GM10266 (cell line): ENCODE results near the gene PACS1.

Source experiments
- DNase-seq: peaks from one replicate; pipeline ENCODE4 v3.0.0; 2012; ENCODE audit errors: extremely low spot score
- TF ChIP-seq, protein P1 (sequence below): IDR thresholded peaks from 2 replicates; pipeline ENCODE4 v1.5.1; 2012; ENCODE audit warnings: mild to moderate bottlenecking, low read depth; ENCODE audit not compliant: control insufficient read depth, insufficient read depth; ENCODE audit errors: missing control alignments

The PACS1 gene

DNA sequence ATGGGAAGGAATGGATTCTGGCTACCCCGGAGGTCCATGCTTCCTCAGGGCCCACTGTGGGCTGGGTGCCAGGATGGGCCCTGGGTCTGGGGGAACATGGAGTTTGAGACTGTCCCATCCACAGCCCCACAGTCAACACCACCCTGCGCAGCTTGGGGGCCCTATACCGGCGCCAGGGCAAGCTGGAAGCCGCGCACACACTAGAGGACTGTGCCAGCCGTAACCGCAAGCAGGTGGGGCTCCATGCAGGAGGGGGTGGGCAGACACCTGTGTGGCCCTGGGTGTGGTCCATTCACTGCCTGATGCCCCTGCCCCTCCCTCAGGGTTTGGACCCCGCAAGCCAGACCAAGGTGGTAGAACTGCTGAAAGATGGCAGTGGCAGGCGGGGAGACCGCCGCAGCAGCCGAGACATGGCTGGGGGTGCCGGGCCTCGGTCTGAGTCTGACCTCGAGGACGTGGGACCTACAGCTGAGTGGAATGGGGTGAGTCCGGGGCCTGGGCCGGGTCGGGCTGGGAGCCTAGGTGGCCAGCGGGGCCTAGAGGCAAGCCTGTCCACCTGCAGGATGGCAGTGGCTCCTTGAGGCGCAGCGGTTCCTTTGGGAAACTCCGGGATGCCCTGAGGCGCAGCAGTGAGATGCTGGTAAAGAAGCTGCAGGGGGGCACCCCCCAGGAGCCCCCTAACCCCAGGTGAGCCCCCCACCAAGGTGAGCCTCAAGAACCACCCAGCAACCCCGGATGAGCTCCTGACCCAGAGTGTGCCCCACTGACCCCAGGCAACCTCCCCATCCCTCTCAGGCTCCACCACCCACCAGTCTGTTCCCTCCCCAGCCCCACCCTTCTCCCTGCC lies 195.7 kb downstream of the PACS1 start:
- TF ChIP-seq, protein P1, sequence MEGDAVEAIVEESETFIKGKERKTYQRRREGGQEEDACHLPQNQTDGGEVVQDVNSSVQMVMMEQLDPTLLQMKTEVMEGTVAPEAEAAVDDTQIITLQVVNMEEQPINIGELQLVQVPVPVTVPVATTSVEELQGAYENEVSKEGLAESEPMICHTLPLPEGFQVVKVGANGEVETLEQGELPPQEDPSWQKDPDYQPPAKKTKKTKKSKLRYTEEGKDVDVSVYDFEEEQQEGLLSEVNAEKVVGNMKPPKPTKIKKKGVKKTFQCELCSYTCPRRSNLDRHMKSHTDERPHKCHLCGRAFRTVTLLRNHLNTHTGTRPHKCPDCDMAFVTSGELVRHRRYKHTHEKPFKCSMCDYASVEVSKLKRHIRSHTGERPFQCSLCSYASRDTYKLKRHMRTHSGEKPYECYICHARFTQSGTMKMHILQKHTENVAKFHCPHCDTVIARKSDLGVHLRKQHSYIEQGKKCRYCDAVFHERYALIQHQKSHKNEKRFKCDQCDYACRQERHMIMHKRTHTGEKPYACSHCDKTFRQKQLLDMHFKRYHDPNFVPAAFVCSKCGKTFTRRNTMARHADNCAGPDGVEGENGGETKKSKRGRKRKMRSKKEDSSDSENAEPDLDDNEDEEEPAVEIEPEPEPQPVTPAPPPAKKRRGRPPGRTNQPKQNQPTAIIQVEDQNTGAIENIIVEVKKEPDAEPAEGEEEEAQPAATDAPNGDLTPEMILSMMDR = no peak
- no peak for DNase-seq

DNA sequence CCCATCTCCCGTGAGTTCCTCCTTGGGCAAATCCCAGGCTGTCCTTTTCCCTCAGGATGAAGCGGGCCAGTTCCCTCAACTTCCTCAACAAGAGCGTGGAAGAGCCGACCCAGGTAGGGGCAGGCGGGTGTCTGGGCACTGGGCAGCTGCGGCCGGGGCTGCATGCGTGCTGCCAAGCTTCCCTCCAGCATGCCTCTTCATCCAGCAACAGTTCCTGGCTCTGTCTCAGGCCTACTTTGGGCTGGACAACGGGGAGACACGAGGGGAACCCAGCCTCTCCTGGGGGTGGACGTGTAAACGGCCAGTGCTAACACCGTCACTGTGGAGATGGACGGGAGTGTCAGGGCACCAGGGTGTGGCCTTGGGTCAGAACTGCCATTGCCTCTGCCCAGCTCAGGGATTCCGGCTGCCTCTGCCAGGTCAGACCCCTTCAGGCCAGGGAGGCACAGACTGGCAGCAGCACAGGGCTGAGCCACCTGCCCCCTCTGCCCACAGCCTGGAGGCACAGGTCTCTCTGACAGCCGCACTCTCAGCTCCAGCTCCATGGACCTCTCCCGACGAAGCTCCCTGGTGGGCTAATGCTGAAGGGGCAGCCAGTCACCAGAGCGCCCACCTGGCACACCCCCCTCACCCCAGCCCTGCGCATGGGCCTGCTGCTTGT lies 196.4 kb downstream of the PACS1 start:
- no peak for DNase-seq
- TF ChIP-seq, protein P1 = no peak

DNA sequence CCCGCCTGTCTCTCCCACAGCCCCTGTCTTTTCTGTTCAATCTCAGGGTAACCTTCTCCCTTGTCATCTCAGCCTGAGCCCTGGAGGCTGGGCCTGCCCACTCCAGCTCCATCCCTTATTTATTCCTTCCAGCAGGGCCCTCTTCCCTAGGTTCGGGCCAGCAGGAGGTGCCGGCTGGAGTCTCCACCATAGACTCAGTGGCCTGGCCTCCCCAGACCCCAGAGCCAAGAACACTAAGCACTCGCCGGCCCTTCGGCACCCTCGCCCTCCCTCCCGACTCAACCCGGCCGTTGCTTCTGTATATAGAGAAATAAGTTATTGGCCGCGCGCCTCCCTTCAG lies 196.9 kb downstream of the PACS1 start:
- no peak for DNase-seq
- TF ChIP-seq, protein P1 = no peak

DNA sequence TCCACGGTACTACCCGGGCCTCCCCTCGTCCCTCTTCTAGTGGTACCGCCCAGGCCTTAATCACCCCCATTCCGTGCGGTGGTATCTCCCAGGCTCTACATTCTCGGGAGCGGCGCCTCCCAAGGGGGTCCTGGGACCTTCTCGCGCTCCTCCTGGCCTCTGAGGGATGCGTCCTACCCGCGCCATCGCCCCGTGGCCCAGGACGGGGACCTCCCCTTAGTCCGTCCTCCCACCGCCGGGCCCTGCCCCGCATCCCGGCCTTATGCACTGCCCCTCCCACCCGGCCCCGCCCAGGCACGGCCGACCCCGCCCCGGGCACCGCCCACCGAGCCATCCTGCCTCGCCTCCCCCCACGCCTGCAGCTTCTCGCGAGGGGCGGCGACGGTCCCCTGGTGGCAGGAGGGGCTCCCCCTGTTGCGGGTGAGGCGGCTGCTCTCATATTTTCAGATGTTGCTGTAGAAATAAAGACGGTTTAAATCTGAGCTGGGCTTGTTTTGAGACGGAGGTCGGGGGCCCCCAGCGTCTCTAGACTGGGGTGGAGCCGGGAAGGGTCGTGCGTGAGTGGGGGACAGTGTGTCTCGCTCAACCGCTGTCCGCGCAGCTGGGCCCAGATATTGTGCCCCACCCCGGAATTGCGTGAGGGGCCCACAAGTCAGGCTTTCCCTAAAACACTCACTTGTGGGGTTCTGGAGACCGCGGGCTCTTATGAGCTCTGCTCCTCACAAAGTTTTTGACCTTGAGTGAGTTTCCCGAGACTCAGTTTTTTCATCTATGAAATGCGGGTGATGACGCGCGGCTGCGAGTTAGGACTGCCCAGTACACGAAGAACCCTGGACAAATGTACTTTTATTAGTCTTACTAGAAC lies 197.5 kb downstream of the PACS1 start:
- TF ChIP-seq, protein P1 = no peak
- peak; percentile 95 for DNase-seq

DNA sequence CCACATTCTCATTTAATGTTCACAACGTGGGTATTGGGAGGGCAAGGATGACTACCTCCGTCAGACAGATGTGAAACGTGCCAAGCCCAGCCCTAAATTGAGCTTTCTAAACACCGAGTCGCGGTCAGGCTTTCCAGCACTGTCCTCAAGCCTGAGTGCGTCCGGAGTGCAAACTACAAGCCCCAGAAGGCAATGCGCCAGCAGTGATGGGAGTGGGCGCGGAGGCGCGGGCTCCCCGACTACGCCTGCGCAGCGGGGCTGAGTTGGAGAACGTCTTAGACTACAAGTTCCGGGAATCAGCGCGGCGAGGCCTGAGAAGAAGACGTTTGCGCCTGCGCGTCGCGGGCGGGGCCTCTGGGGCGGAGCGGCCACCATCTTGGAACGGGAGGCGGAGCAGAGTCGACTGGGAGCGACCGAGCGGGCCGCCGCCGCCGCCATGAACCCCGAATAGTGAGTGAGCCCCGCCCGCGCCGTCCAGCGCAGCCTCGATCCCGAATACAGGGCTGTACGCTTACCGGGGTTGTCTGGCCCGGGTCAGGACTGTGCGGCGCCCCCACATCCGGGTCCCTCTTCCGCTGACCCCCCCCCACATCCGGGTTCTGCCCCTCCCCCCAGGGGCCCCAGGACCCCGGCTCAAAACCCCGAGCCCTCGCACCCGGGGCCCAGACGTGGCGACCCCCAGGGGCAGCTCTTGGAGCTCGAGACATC lies 198.3 kb downstream of the PACS1 start, which contains the start of gene RAB1B:
TSS of gene RAB1B (plus strand) at position 396 of the 708 bp plus-strand sequence. CDS start at position 437, 41 bp downstream.
- TF ChIP-seq, protein P1 = no peak
- DNase-seq = peak; percentile 99

DNA sequence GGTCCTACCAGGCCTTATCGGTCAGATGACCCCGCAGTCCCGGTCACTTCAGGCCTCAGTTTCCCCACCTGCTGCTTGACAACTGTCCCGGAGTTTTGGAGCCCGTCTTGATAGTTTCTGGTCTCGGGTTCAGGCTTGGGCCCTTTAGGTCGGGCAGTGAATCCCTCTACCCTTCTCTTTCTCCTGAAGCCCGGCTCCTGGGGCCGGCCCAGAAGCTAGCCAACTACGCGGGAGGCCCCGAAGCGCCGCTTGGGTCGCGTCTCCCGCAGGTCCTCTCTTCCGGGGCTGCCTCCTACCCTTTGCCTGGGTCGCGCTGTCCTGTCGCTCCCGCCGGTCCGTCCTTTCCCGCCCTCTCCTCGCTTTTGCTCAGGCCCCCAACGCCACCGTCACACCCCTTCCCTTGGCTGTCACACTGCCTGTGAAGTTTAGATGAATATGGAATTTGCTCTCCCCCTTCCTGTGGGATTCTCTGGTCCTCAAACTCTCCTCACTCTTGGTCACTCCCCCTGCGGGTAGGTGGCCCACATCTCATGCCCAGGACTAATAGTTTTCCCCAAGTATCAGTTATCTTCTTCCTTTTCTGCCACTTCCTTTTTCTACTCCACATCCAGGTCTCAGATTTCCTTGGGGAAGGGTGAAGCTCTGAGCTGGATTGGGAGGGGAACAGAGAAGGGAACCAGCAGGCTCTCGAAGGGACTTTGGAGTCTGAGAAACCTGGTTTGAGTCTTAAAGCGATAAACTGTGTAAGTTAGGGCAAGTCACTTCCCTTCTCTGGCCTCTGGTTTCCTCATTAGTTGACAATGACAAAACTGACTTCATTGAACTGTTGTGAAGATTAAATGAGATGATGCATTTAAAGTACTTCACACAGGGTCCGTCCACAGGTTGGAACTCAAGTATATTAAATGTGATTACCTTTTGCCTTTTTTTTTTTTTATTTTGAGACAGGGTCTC lies 199.2 kb downstream of the PACS1 start:
- DNase-seq = no peak
- TF ChIP-seq, protein P1 = no peak
